Hematopoietic multipotent progenitor cell treated with erythropoietin and hydrocortisone succinate and interleukin-3 and kit ligand, for 8 days (in vitro differentiated cells): Measurements from ENCODE around the gene SEC31A.
"Not testable (repeated sequence)": the region's sequence is repeated elsewhere in the genome, so short reads cannot be mapped to it uniquely, and the experiment has no call there.

Source experiments
- DNase-seq: peaks from one replicate; pipeline ENCODE4 v3.0.0-alpha.2; 2015

SEC31A gene

GRCh38 chr4:82823062-82823461 is 67.9 kb downstream of the SEC31A start:
- DNase-seq = no peak

DNA sequence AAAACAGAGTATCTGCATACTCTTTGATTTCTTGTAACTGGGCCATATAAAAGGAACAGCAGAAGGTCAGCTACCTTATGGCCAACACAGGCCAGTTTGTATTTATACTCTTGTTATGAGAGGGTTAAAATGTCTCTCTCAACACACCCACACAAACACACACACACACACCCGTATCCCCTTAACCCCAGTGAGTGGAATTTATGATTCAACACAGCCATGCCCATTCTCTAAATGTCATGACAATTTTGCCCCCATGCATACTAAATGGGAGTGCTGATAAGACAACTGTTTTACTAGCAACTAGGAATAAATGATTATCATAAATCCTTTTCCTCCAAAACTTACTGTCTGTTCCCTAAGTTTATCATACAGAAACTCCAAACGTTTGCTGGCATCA is 70.3 kb downstream of the SEC31A start:
- no peak for DNase-seq

- no peak for DNase-seq
Observed at GRCh38 chr4:82818664-82819662, 72.0 kb downstream of the SEC31A start.

- DNase-seq = not testable (repeated sequence)
Observed at GRCh38 chr4:82816874-82817273, 74.1 kb downstream of the SEC31A start.

DNA sequence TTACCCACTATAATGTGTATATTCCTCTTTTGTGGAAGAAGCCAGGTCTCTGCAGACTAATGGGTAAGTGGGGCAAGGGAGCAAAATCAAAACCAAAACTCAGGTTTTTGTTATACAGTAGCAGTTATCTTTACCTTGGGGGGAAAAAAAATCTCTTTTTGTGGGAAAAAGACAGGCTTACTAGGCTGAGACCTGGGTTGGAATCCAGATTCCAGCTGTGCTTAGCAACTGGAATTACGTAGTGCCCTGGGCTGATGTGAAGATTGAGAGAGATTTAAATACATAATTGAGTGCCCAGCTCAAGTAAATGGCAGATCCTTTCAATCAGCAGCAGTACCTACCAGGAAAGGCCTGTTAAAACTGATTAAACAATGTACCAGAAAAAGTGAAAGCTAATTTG is 76.9 kb downstream of the SEC31A start:
- no peak for DNase-seq

- no peak for DNase-seq
Observed at GRCh38 chr4:82811838-82812341, 79.1 kb downstream of the SEC31A start.

- DNase-seq = no peak
Observed at GRCh38 chr4:82811392-82811791, 79.6 kb downstream of the SEC31A start.

GRCh38 chr4:82810176-82810575 is 80.8 kb downstream of the SEC31A start:
- no peak for DNase-seq

DNA sequence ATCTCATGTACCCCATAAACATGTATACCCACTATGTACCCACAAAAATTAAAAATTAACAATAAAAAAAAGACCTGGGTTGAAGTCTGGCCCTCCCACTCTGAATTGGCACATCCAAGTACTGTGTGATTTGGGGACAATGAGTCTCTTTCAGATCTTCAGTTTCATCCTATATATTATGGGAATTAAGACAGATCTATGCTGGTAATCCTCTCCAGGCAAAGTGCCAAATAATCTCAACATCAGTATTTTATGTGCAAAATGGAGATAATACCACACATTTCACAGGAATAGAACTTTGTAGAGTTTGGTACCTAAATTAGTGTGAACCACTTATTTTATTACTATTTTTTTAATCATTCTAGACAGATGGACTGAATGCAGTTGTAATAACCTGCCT is 81.3 kb downstream of the SEC31A start:
- peak; percentile 22 for DNase-seq

DNA sequence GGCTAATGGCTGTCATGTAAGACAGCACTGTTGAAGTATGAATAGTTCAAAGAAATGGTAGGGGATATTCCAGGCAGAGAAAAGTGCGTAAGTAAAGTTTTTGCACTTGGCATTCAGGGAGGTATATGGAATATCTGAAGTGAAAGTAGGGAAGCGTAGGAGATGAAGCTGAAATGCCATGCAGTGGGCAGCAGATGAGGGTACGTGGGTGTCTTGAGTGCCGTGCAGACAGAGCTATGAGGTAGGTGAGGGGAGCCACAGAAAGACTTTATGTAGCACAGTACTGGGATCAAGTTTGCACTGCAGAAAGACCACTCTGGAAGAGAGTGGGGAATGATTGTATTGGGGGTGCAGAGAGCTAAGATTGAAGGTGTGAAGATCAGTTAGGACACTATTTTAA is 87.2 kb downstream of the SEC31A start:
- no peak for DNase-seq

- no peak for DNase-seq
Observed at GRCh38 chr4:82802911-82803310, 88.0 kb downstream of the SEC31A start.

DNA sequence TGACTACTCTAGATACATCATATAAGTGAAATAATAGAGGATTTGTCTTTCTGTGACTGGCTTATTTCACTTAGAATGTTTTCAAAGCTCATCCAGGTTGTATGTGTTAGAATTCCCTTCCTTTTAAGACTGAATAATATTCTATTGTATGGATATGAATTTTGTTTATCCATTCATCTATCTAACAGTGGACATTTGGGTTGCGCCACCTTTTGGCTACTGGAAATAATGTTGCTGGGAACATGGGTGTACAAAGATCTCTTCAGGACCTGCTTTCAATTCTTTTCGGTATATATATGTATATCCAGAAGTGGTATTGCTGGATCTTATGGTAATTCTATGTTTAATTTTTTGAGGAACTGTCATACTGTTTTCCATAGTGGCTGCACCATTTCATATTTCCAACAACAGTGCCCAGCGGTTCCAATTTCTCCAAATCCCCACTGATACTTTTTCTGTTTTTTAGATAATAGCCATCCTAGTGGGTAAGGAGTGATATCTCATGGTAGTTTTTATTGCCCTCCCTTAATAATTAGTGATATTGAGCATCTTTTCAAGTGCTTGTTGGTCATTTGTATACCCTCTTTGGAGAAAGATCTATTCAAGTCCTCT is 88.9 kb downstream of the SEC31A start:
- no peak for DNase-seq

- DNase-seq = no peak
Observed at GRCh38 chr4:82799006-82799881, 91.7 kb downstream of the SEC31A start.

DNA sequence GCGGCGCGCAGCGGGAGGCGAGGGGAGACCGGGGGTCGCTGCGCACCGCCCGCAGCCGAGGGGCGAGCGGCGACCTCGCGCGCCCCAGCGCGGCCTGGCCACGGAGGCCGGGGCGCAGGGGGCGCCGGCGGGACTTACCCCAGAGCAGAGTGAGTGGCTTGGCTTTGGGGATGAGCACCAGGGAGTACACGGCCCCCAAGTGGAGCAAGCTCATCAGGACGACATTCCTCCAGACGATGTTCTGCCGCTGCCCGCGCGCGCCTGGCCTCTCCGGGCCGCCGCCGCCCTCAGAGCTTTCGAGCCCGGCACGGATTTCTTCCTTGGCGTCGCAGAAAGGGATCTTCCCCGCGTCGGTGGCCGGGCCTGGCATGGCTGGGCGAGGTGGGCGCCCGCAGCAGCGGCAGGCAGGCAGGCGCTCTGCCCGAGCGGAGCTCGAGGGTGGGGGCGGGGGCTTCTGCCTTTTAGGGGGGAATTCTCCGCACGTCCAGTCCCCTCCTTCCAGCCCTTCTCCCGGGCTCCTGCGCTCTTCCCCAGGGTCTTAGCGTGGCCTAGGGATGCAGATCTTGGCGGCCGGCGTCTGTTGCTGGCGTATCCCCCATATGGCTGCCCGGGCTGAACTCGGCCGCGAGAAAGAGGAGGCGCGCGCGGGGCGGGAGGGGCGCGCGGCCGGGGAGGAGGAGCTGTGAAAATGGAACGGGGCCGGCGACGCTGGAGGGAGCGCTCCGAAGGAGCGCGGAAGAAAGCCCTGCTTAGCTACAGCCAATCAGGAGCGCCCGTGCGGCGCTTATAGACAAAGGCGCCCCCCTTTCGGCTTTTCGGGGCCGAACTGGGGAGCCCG is 92.6 kb downstream of the SEC31A start, which contains the start of gene SCD5:
Gene SCD5, minus strand, starts transcription at position 629 of the 838 bp plus-strand sequence. Its CDS starts 259 bp downstream, at position 370.
- peak; percentile 71 for DNase-seq

DNA sequence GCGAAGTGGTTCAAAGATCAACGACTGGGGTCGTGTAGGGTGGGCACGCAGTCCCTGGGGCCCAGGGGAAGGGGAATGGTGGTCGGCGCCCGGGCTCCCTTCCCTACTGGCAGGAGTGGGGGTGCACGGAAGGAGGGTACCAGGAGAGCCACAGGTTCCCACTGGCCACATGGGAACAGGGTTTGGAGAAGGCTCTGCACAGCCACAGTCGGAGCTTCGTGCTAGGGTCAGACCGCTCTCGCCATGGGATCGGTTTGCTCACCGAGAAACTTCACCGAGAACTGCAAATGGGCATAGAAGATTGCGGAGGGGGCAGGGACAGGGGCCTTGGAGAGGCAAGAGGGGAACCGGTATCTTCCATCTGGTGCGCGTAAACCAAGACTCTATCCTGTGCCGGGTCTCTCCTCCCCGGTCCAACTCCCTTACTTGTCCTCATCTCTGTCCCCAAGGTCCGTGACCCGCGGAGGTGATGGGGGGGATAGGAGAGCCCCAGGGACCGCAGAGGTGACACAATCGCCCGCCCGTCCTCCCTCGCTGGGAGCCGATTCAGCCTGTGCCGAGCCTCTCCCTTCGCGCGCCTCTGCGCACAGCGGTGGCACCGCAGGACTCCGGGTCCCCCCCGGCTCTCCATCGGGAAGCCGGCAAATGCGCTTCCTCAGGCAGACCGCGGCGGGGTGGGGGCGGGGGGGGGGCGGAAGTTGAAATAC is 93.4 kb downstream of the SEC31A start:
- DNase-seq = no peak

DNA sequence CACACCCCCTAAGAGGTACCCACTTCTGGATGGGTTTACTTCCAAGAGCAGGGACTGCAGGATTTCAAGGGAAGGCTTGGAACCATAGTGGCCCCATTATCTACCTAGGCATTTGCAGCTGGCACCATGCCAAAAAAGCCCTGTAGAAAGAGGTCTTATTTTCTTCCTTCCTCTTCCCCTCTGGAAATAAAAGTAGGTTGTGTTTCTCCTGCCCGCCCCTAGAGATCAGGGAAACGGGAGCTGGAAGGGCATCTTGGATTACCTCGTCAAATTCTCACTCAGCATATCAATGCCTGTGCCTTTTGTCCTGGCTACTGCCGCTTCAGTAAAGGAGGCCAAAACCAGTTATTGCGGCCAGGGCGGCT is 93.9 kb downstream of the SEC31A start:
- no peak for DNase-seq

DNA sequence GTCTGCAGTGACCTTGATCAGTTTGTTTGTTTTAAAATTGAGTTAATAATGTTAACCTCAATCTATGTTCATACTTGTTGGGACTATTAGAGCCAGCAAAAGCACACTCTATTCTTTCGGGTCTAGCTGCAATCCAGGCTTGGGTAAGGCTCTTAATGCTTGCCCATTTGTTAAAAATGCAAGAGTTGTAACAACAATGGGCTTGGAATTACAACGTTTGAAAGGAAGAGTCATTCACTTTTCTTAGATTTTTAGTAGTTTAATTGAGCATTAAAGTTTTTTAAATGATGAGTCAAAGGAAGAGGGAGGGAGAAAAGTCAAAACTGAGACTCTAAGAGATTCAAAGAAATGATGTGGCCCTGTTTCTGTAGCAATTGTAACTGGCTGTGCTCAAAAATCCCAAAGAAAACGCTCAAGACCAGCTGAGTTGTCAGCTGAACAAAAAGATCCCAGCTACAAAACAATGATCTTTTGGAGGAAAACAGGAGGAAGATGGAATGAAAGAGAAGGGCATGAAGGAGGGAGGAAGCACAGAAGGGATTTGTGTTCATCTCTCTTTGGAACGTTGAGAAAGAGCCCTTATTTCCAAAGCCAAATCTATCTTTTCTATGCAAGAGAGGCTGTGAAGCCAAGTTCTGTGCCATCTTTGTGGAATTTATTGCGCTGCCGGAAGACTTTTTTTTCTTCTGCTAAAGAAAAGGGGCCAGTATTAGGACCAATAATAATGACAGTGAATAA is 97.9 kb downstream of the SEC31A start:
- no peak for DNase-seq

- DNase-seq = no peak
Observed at GRCh38 chr4:82791179-82791578, 99.8 kb downstream of the SEC31A start.

DNA sequence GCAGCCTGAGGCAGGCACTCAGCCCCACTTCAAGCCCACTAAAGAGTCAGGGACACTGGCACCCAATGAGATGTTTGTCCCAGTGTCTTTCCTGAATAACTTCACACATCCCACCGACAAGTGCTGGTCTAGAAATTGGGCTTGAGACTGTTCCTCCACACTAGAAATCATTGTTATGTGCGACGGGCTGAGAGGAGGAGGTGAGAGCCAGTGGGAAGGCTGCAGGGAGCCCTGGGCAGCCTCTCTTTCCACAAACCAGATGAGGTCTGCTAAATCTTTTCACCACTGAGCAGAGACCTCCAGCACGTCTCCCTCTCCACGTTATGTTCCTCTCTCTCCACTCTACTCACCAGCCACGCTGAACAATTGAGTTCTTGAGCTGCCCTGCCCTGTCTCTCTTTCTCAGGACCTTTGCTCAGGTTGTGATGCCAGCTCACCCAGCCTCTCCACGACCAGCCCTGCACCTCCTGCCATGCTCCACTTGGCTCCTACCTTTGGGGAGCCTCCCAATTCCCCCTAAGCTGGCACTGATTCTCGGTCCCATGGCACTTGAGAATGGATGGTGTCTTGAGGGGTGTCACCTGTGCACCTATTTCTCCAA is 100.8 kb downstream of the SEC31A start:
- DNase-seq = no peak
